Endothelial cell of umbilical vein (primary cell): ENCODE results near the gene PAFAH2.

Experiments
- EZH2 ChIP-seq: IDR thresholded peaks from 2 replicates; pipeline ENCODE4 v1.6.1; 2012; ENCODE audit warnings: borderline replicate concordance, low read depth, mild to moderate bottlenecking, moderate library complexity, low read length, inconsistent platforms; ENCODE audit not compliant: severe bottlenecking
- FOS ChIP-seq: IDR thresholded peaks from 2 replicates; pipeline ENCODE4 v1.6.1; 2011; ENCODE audit warnings: mild to moderate bottlenecking, low read length, moderate library complexity, borderline replicate concordance; ENCODE audit not compliant: insufficient read depth
- JUN ChIP-seq: IDR thresholded peaks from 2 replicates; pipeline ENCODE4 v1.6.1; 2011; ENCODE audit warnings: borderline replicate concordance, low read depth; ENCODE audit not compliant: insufficient read length, insufficient read depth
- POLR2A ChIP-seq: IDR thresholded peaks from 2 replicates; pipeline ENCODE4 v1.6.1; 2012; ENCODE audit warnings: low read depth, mild to moderate bottlenecking, control low read depth, low read length
- POLR2AphosphoS5 ChIP-seq: IDR thresholded peaks from 2 replicates; pipeline ENCODE4 v1.6.1; 2012; ENCODE audit warnings: low read depth, mild to moderate bottlenecking, control low read depth, low read length, moderate library complexity; ENCODE audit not compliant: insufficient read depth
- TF ChIP-seq, protein P1 (sequence below), 2 donors: IDR thresholded peaks; 1 replicate in 1 of 2; 2 replicates in 1 of 2; pipeline ENCODE4 v1.5.1; 2011; ENCODE audit warnings: low read length in 2 of 2, mild to moderate bottlenecking in 2 of 2, moderate library complexity in 2 of 2, control low read depth in 1 of 2, inconsistent platforms in 1 of 2, low read depth in 1 of 2; ENCODE audit not compliant: insufficient read depth in 1 of 2; ENCODE audit errors: extremely low read depth in 1 of 2

DNA sequence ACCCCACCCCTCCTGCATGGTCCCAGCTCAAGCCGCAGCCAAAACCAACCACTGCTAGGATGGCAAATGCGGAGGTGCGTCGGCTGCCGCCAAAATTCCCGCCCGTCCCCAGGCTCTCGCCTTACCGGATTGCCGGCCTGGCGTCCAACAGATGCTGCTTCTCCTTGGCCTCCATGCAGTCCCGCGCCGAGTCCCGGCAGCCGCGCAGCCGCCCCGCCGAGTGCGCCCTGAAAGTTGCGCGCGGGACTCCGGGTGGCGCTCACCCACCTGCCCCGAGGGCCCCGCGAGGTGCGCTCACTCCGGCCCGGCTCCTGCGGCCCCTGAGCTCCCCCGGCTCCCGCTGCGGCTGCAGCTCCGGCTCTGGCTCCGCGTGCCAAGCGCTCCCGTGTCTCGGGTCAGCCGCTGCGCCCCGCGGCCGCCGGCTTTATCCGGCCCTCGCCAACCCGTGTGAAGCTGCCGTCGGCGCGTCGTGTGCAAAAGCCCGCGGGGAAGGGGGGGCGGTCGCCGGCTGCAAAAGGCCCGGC lies 47.9 kb upstream of the PAFAH2 start, which contains the start of gene SLC30A2:
- TF ChIP-seq, protein P1, sequence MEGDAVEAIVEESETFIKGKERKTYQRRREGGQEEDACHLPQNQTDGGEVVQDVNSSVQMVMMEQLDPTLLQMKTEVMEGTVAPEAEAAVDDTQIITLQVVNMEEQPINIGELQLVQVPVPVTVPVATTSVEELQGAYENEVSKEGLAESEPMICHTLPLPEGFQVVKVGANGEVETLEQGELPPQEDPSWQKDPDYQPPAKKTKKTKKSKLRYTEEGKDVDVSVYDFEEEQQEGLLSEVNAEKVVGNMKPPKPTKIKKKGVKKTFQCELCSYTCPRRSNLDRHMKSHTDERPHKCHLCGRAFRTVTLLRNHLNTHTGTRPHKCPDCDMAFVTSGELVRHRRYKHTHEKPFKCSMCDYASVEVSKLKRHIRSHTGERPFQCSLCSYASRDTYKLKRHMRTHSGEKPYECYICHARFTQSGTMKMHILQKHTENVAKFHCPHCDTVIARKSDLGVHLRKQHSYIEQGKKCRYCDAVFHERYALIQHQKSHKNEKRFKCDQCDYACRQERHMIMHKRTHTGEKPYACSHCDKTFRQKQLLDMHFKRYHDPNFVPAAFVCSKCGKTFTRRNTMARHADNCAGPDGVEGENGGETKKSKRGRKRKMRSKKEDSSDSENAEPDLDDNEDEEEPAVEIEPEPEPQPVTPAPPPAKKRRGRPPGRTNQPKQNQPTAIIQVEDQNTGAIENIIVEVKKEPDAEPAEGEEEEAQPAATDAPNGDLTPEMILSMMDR (IDR thresholded peaks at IDR 0.05; ENCODE audit: extremely low read depth in 1 of 2, insufficient read depth in 1 of 2, low read depth in 1 of 2, low read length in 2 of 2), result no peak
- TF ChIP-seq EZH2 (peak; percentile 88), POLR2A (no peak), POLR2AphosphoS5 (no peak), JUN (no peak), FOS (no peak)
